H1 (cell line): ENCODE results near the gene ANKRD9. TPM values are rescaled to one million over a fixed set of nuclear protein-coding genes. Genes with fewer than 3 reads are reported as not detected.

Experiments used
- CTCF ChIA-PET: fragments of 300-600 bp; sonication (Branson Sonifier 250); formaldehyde crosslinking; loops from one replicate; lab custom pipeline; 2021; ENCODE audit not compliant: partially characterized antibody; lab: Charles Lee
- POLR2A ChIA-PET: fragments of 300-600 bp; sonication (Branson Sonifier 250); formaldehyde crosslinking; loops from one replicate; lab custom pipeline; 2021; ENCODE audit warnings: inconsistent platforms; ENCODE audit not compliant: partially characterized antibody; lab: Charles Lee
- DNase-seq, 2 experiments: peaks; one replicate each; pipeline versions ENCODE4 v3.0.0 to v3.0.0-alpha.2; 2010 to 2022; ENCODE audit warnings: low spot score in 2 of 2, low read depth in 1 of 2, mixed read lengths in 1 of 2
- FAIRE-seq: peaks from 2 replicates; lab custom pipeline; 2011; peaks lifted over from hg19 to GRCh38; lab: Jason Lieb, UNC
- H2AFZ ChIP-seq: 2 replicates; pipeline ENCODE4 v1.8.1; 2012; ENCODE audit warnings: low read length, inconsistent platforms
- H2AK5ac ChIP-seq: 2 replicates; pipeline ENCODE4 v1.6.1; 2013; ENCODE audit warnings: low read depth, low read length
- H2BK120ac ChIP-seq: replicated peaks from 2 replicates; pipeline ENCODE3; 2013; ENCODE audit warnings: low read depth, low read length, inconsistent platforms
- H2BK12ac ChIP-seq: 2 replicates; pipeline ENCODE4 v1.6.1; 2013; ENCODE audit warnings: low read depth, low read length
- H2BK15ac ChIP-seq: 2 replicates; pipeline ENCODE4 v1.6.1; 2013; ENCODE audit warnings: low read length
- H2BK20ac ChIP-seq: 2 replicates; pipeline ENCODE4 v1.6.1; 2013; ENCODE audit warnings: low read length
- H2BK5ac ChIP-seq: 2 replicates; pipeline ENCODE4 v1.6.1; 2013; ENCODE audit warnings: low read depth, low read length
- H3K14ac ChIP-seq: 2 replicates; pipeline ENCODE4 v1.6.1; 2013; ENCODE audit warnings: inconsistent platforms; ENCODE audit not compliant: insufficient read length
- H3K18ac ChIP-seq: 2 replicates; pipeline ENCODE4 v1.6.1; 2013; ENCODE audit warnings: low read length; ENCODE audit errors: extremely low read depth
- H3K23ac ChIP-seq: 2 replicates; pipeline ENCODE4 v1.6.1; 2013; ENCODE audit warnings: inconsistent platforms; ENCODE audit not compliant: insufficient read length
- H3K23me2 ChIP-seq: 2 replicates; pipeline ENCODE4 v1.6.1; 2013; ENCODE audit warnings: low read depth, low read length
- H3K27ac ChIP-seq: 2 replicates; pipeline ENCODE4 v1.6.1; 2011; ENCODE audit warnings: low read depth, low read length, inconsistent platforms
- H3K27me3 ChIP-seq, 4 experiments: replicated peaks in 1 of 4; 1 replicate in 1 of 4; 2 replicates in 3 of 4; pipeline versions ENCODE4 v1.6.1 to v1.8.1; 2011 to 2013; ENCODE audit warnings: low read length in 3 of 4, mild to moderate bottlenecking in 3 of 4, inconsistent platforms in 2 of 4, mixed read lengths in 2 of 4, moderate library complexity in 1 of 4; ENCODE audit not compliant: control insufficient read depth in 3 of 4, insufficient read depth in 3 of 4; ENCODE audit errors: extremely low read depth in 1 of 4
- H3K36me3 ChIP-seq, 4 experiments: 2 replicates each; pipeline versions ENCODE4 v1.6.1 to v1.8.1; 2011 to 2013; ENCODE audit warnings: mild to moderate bottlenecking in 4 of 4, low read length in 3 of 4, moderate library complexity in 2 of 4, control low read depth in 1 of 4, inconsistent platforms in 1 of 4; ENCODE audit not compliant: insufficient read depth in 4 of 4, control insufficient read depth in 2 of 4
- H3K4ac ChIP-seq: replicated peaks from 2 replicates; pipeline ENCODE3; 2013; ENCODE audit warnings: low read length, low read depth, mixed read lengths, inconsistent platforms; ENCODE audit not compliant: insufficient read length
- H3K4me1 ChIP-seq, 4 experiments: replicated peaks in 1 of 4; 1 replicate in 1 of 4; 2 replicates in 3 of 4; pipeline versions ENCODE4 v1.6.1 to v1.8.1; 2011 to 2013; ENCODE audit warnings: low read length in 3 of 4, inconsistent platforms in 2 of 4, mixed read lengths in 1 of 4; ENCODE audit not compliant: insufficient read depth in 4 of 4, control insufficient read depth in 3 of 4
- H3K4me2 ChIP-seq, 2 experiments: 2 replicates each; pipeline versions ENCODE4 v1.6.1 to v1.8.1; 2011 to 2013; ENCODE audit warnings: low read depth in 2 of 2, low read length in 2 of 2, control low read depth in 1 of 2, inconsistent platforms in 1 of 2, mild to moderate bottlenecking in 1 of 2; ENCODE audit not compliant: insufficient read depth in 1 of 2
- H3K4me3 ChIP-seq, 4 experiments: fragments of 200-600, 300-600 bp in 1 of 4; sonication (generic), shearing (Covaris generic), sonication (Bioruptor Twin) in 1 of 4; 2 replicates each; pipeline versions ENCODE4 v1.5.1 to v1.8.1; 2011 to 2016; ENCODE audit warnings: low read length in 4 of 4, low read depth in 3 of 4, control low read depth in 2 of 4, inconsistent platforms in 2 of 4, mild to moderate bottlenecking in 2 of 4, mixed read lengths in 1 of 4, moderate library complexity in 1 of 4; ENCODE audit not compliant: insufficient read depth in 2 of 4; ENCODE audit errors: extremely low read depth in 1 of 4
- H3K56ac ChIP-seq: replicated peaks from 2 replicates; pipeline ENCODE3; 2013; ENCODE audit warnings: low read depth, mild to moderate bottlenecking, mixed read lengths, low read length, inconsistent platforms; ENCODE audit not compliant: insufficient read length
- H3K79me1 ChIP-seq: 2 replicates; pipeline ENCODE4 v1.6.1; 2013; ENCODE audit warnings: low read depth, low read length, control low read depth
- H3K79me2 ChIP-seq, 2 experiments: 2 replicates each; pipeline versions ENCODE4 v1.6.1 to v1.8.1; 2012 to 2013; ENCODE audit warnings: low read length in 2 of 2, mild to moderate bottlenecking in 2 of 2, inconsistent platforms in 1 of 2; ENCODE audit not compliant: insufficient read depth in 2 of 2, control insufficient read depth in 1 of 2
- H3K9ac ChIP-seq, 4 experiments: replicated peaks in 1 of 4; 1 replicate in 1 of 4; 2 replicates in 3 of 4; pipeline versions ENCODE4 v1.6.1 to v1.8.1; 2011 to 2013; ENCODE audit warnings: low read depth in 3 of 4, low read length in 3 of 4, control low read depth in 2 of 4, mild to moderate bottlenecking in 2 of 4, moderate library complexity in 2 of 4, inconsistent platforms in 1 of 4; ENCODE audit errors: extremely low read depth in 1 of 4
- H3K9me3 ChIP-seq, 2 experiments: 2 replicates each; pipeline versions ENCODE4 v1.6.1 to v1.8.1; 2012 to 2013; ENCODE audit warnings: mild to moderate bottlenecking in 2 of 2, moderate library complexity in 2 of 2, control low read depth in 1 of 2, inconsistent platforms in 1 of 2, low read depth in 1 of 2, low read length in 1 of 2, mixed read lengths in 1 of 2; ENCODE audit not compliant: insufficient read depth in 2 of 2
- H4K20me1 ChIP-seq, 2 experiments: replicated peaks in 1 of 2; 2 replicates each; pipeline versions ENCODE3 to v1.8.1; 2011 to 2013; ENCODE audit warnings: inconsistent platforms in 2 of 2, low read length in 2 of 2, mild to moderate bottlenecking in 1 of 2; ENCODE audit not compliant: insufficient read depth in 2 of 2, control insufficient read depth in 1 of 2
- H4K5ac ChIP-seq: 2 replicates; pipeline ENCODE4 v1.6.1; 2013; ENCODE audit warnings: low read length, low read depth, mixed read lengths, inconsistent platforms; ENCODE audit not compliant: insufficient read length
- H4K8ac ChIP-seq: 2 replicates; pipeline ENCODE4 v1.8.0; 2013; ENCODE audit warnings: mild to moderate bottlenecking, moderate library complexity, low read length, inconsistent platforms; ENCODE audit not compliant: insufficient read depth; ENCODE audit errors: extremely low read depth
- H4K91ac ChIP-seq: replicated peaks from 2 replicates; pipeline ENCODE3; 2013; ENCODE audit warnings: low read length, mixed read lengths, inconsistent platforms; ENCODE audit not compliant: insufficient read length
- BCL11A ChIP-seq, 2 experiments: IDR thresholded peaks; one replicate each; pipeline ENCODE4 v1.6.1; 2011; ENCODE audit warnings: low read depth in 2 of 2, low read length in 2 of 2, mild to moderate bottlenecking in 2 of 2
- CBX5 ChIP-seq: fragments of 300-800, 300-1000 bp; sonication (generic); IDR thresholded peaks from 2 replicates; pipeline ENCODE4 v1.7.1; 2016; ENCODE audit warnings: antibody characterized with exemption, low read length, low read depth
- CHD1 ChIP-seq: IDR thresholded peaks from 2 replicates; pipeline ENCODE4 v1.6.1; 2012; ENCODE audit warnings: low read depth, low read length, improper control_type of control experiment
- EGR1 ChIP-seq: IDR thresholded peaks from 2 replicates; pipeline ENCODE4 v1.6.1; 2011; ENCODE audit warnings: low read depth, low read length, borderline replicate concordance
- JUN ChIP-seq: IDR thresholded peaks from 2 replicates; pipeline ENCODE4 v1.6.1; 2011; ENCODE audit warnings: low read depth, mild to moderate bottlenecking, improper control_type of control experiment, low read length
- NANOG ChIP-seq: IDR thresholded peaks from 2 replicates; pipeline ENCODE4 v1.6.1; 2011; ENCODE audit warnings: low read length, low read depth, mild to moderate bottlenecking, inconsistent platforms; ENCODE audit not compliant: insufficient read depth, poor library complexity, severe bottlenecking
- PHF8 ChIP-seq: fragments of 200-600 bp; sonication (generic); conservative IDR thresholded peaks from 2 replicates; pipeline ENCODE4 v1.7.1; 2012; ENCODE audit warnings: low read depth, mild to moderate bottlenecking, inconsistent platforms, low read length, moderate library complexity
- TAF7 ChIP-seq: optimal IDR thresholded peaks from 2 replicates; pipeline ENCODE3; 2011; ENCODE audit warnings: low read depth, mild to moderate bottlenecking, inconsistent platforms, low read length, moderate library complexity, borderline replicate concordance
- TEAD4 ChIP-seq: IDR thresholded peaks from 2 replicates; pipeline ENCODE4 v1.6.1; 2012; ENCODE audit warnings: low read depth, low read length, inconsistent platforms, mixed read lengths
- YY1 ChIP-seq: IDR thresholded peaks from 2 replicates; pipeline ENCODE4 v1.6.1; 2011; ENCODE audit warnings: low read depth, mild to moderate bottlenecking, low read length
- WGBS, 2 experiments: shearing (Covaris generic) in 1 of 2; methylation state at CpG; one replicate each; pipeline versions ENCODE4 v1.1.6 to v1.1.7; 2013 to 2015; ENCODE audit warnings: low lambda C conversion rate in 2 of 2, mixed read lengths in 2 of 2, inconsistent platforms in 1 of 2, low coverage in 1 of 2, missing lambda C conversion rate in 1 of 2; ENCODE audit not compliant: insufficient replicate concordance in 2 of 2, insufficient coverage in 1 of 2, insufficient read length in 1 of 2; ENCODE audit errors: extremely low coverage in 1 of 2, missing lambda C conversion rate in 1 of 2; 5-methylcytosine and 5-hydroxymethylcytosine counted together
- polyA plus RNA-seq, 7 experiments: library from polyadenylated mRNA; depleted of rRNA in 3 of 7; stranded (reverse) in 5 of 7; unstranded in 2 of 7; fragments of >200 nt in 5 of 7; fragments of 200-250 nt in 2 of 7; gene quantifications; 1 replicate in 5 of 7; 2 replicates in 1 of 7; 4 replicates in 1 of 7; pipeline versions ENCODE4 v1.2.1 to v1.2.3, GENCODE V29; 2011 to 2013; ENCODE audit warnings: missing spikeins in 2 of 7, mixed read lengths in 2 of 7
- total RNA-seq: library from RNA; stranded (reverse); fragmentation: NEBNext Ultra II Directional; extraction: Animal tissue kit (Norgen Biotek cat#: 25700); gene quantifications from 2 replicates; pipeline ENCODE4 v1.2.1, GENCODE V29; 2021
- TF ChIP-seq, protein P1 (sequence below): IDR thresholded peaks from 2 replicates; pipeline ENCODE4 v1.6.1; 2012; ENCODE audit warnings: low read length, inconsistent platforms

The ANKRD9 gene
- total and polyA plus RNA-seq, 2 of the 8 experiments (the other 6 are each of a cell fraction or from before 2014, with no cell fraction given): 37.0 to 41.8 TPM

DNA sequence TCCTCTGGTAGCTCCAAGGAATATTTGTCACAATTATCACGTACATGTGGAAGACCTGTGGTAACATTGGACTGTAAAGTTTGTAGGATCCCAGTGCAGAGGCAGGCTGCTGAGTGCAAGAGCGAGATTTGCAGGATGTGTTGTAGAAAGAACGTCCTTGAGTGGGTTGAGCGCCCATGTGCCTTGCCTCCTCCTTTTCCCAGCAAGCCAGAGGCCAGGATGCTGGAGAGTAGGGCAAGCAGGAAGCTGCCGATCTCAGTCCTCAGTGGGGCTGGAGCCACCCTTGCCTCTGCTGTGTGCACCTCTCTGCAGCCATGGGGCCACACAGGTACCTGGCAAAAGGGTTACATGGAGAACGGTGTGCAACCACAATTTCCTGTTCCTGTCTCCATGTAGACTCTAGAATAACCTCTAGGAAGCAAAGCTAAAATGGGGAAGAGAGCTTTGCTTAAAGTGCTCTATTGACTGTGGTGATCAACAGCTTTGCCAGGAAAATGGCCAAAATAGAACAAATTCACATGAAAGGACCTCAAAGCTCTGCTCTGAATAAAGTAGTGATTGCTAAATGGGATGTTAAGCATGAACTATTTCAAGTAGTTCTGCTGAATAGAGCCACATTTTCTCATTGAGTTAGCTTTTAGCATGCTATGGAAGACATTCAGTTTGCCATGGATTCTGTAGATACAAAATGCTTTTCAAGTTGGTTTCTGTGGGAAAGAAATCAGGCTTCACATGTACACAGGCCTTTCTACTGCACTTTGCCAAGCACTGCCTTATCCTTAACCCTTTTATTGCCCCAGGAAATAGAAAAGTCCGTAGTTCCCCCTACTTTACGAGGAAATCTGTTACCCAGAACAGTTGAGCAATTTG lies 37.4 kb downstream of the ANKRD9 start:
- POLR2A ChIA-PET: no interaction called here
- TF ChIP-seq BCL11A (IDR thresholded peaks at IDR 0.05; ENCODE audit: low read depth in 2 of 2, low read length in 2 of 2) (no peak), CBX5 (no peak), EGR1 (no peak), TEAD4 (no peak), YY1 (no peak), JUN (no peak), TAF7 (no peak), CHD1 (no peak), PHF8 (no peak), NANOG (no peak)
- TF ChIP-seq, protein P1, sequence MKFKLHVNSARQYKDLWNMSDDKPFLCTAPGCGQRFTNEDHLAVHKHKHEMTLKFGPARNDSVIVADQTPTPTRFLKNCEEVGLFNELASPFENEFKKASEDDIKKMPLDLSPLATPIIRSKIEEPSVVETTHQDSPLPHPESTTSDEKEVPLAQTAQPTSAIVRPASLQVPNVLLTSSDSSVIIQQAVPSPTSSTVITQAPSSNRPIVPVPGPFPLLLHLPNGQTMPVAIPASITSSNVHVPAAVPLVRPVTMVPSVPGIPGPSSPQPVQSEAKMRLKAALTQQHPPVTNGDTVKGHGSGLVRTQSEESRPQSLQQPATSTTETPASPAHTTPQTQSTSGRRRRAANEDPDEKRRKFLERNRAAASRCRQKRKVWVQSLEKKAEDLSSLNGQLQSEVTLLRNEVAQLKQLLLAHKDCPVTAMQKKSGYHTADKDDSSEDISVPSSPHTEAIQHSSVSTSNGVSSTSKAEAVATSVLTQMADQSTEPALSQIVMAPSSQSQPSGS: no peak

More for the DNA sequence above, 37.4 kb downstream of the ANKRD9 start:
- FAIRE-seq: no peak
- Histone ChIP-seq H2AK5ac (no peak overlapping the region), H2BK20ac (no peak overlapping the region), H4K8ac (no peak overlapping the region), H3K4me3 (no peak overlapping the region), H2BK12ac (no peak overlapping the region), H3K14ac (no peak overlapping the region), H3K4me1 (no peaks in the 10 kb centered on the region), H3K27me3 (no peaks in the 10 kb centered on the region), H2AFZ (no peak overlapping the region), H3K4ac (no peak overlapping the region), H3K23ac (no peak overlapping the region), H3K9me3 (no peaks in the 10 kb centered on the region), H2BK15ac (no peak overlapping the region), H3K79me1 (no peaks in the 10 kb centered on the region), H3K23me2 (no peaks in the 10 kb centered on the region), H4K91ac (no peak overlapping the region), H4K5ac (no peak overlapping the region), H3K18ac (no peak overlapping the region), H3K79me2 (no peaks in the 10 kb centered on the region), H2BK5ac (0 out of 2 replicates have a peak overlapping the region, but pooled peaks have one; percentile 46), H4K20me1 (peaks cover 0 to 5% of the 10 kb centered on the region in 2 experiments), H3K9ac (no peak overlapping the region), H3K56ac (no peak overlapping the region), H2BK120ac (no peak overlapping the region), H3K36me3 (no peaks in the 10 kb centered on the region), H3K4me2 (no peak overlapping the region), H3K27ac (no peak overlapping the region)
- no peak for DNase-seq
- 94% methylated on average over 8 of the region's 8 CpGs; no CpG with 5 or more reads in 1 of the 2 experiments for WGBS, 2 experiments
- CTCF ChIA-PET: interaction anchor here (0.9 to 1.4 kb wide), 3 partner anchors 26 to 34 kb away, joined by 3 read pairs; no protein-coding TSS in a partner anchor
